LNCAP (cell line): Measurements from ENCODE around the gene XPNPEP3.

Source experiments
- TF ChIP-seq, protein P1 (sequence below): fragments of 450-650 bp; IDR thresholded peaks from 2 replicates; pipeline ENCODE4 v1.5.1; 2017; ENCODE audit warnings: mild to moderate bottlenecking

XPNPEP3 gene

DNA sequence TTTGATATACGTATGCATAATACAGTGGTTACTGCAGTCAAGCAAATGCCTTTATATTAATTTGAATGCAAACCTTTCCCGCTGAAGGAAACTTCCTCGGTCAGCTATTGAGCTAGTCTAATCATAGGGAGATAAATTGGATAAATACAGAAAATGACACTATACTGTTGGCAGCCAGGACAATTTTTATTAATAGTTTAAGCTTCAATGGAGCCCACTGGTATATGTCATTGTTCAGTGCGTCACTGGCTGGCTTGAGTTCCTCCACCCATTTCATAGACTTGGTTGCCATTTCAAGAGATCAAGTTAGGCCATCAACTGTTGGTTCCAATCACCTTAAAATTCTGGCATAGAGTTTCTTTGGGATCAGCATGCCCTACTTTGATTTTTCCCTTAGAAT is 37.5 kb downstream of the XPNPEP3 start:
- TF ChIP-seq, protein P1, sequence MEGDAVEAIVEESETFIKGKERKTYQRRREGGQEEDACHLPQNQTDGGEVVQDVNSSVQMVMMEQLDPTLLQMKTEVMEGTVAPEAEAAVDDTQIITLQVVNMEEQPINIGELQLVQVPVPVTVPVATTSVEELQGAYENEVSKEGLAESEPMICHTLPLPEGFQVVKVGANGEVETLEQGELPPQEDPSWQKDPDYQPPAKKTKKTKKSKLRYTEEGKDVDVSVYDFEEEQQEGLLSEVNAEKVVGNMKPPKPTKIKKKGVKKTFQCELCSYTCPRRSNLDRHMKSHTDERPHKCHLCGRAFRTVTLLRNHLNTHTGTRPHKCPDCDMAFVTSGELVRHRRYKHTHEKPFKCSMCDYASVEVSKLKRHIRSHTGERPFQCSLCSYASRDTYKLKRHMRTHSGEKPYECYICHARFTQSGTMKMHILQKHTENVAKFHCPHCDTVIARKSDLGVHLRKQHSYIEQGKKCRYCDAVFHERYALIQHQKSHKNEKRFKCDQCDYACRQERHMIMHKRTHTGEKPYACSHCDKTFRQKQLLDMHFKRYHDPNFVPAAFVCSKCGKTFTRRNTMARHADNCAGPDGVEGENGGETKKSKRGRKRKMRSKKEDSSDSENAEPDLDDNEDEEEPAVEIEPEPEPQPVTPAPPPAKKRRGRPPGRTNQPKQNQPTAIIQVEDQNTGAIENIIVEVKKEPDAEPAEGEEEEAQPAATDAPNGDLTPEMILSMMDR: no peak

DNA sequence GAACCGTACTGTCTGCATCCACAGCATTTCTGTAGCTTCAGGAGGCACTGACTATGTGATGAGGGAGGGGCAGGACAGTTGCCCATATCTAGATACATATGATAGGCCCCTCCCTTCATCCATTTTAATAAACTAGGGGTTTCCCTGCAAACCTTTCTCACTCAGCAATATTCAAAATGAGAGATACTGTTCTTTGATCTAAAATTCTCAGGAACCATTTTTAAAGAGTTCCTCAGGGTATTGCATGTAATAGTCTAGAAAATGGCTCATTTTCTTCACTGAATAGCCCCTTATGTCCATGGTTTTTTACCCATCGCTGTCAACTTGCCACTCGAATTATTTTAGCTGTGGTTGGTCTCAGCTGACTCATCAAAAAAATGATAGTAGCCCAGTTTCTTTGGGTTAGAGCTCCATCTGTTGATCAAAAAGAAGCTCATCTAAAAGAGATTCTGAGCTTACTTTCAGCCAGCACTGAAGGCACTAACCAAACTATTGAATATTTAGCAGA is 42.0 kb downstream of the XPNPEP3 start:
- TF ChIP-seq, protein P1: peak; percentile 60; the same call in 1 of the 2 replicates

DNA sequence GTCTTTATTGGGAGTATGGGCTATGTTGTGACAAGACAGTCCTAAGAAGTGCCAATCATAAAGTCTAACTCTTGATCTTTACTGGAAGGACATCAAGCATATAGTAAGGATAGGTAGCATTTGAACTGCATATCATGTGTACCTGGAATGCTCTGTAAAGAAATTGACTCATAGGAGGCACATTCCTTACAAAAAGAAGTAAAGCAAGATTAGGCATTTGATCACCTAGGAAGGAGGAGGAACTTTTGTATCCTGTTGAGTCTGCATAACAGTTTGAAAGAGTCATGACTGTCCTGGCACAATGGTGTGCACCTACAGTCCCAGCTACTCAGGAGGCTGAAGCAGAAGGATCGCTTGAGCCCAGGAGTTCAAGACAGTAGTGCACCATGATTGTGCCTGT is 47.2 kb downstream of the XPNPEP3 start:
- TF ChIP-seq, protein P1: no peak

DNA sequence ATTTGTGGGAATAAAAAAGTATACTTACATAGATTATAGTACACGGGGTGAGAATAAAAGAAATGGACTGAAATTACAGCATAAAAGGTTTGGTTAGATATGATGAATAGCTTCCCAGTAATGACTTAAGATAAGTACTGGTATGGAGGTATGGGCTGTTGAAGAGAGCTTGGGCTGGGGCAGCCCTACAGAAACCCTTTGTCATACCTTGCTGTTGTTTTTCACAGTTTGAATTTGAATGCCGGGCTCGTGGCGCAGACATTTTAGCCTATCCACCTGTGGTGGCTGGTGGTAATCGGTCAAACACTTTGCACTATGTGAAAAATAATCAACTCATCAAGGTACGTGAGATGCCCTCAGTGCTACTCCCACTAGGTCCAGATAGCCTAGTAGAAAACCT is 51.9 kb downstream of the XPNPEP3 start:
- TF ChIP-seq, protein P1: no peak

DNA sequence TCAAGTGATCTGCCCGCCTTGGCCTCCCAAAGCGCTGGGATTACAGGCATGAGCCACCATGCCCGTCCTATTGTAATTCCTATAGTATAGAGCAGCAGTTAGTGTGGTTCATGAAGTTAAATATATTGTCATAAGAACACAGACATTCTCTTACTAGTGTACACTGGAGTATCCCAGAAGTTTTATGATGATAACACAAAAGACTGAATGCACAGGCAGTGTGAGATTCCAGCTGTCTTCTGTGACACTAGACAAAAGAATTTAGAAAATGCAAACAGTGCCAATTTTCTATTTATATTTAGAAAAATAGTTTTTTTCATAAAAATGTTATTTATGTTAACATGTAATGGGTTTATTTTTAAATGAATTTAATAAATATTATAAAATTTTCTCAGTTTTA is 54.8 kb downstream of the XPNPEP3 start:
- TF ChIP-seq, protein P1: no peak

DNA sequence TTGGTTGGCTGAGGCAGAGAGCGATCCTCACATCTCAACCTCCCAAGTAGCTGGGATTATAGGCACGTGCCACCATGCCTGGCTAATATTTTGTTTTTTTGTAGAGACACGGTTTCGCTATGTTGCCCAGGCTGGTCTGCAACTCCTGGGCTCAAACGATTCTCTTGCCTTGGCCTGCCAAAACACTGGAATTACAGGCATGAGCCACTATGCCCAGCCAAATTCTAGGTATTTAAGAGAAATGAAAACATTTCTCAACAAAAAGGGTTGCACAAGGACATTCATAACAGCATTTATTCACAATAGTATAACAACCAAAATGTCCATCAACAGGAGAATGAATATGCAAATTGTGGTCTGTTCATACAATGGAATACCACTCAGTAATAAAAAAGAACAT is 62.5 kb downstream of the XPNPEP3 start:
- TF ChIP-seq, protein P1: no peak

DNA sequence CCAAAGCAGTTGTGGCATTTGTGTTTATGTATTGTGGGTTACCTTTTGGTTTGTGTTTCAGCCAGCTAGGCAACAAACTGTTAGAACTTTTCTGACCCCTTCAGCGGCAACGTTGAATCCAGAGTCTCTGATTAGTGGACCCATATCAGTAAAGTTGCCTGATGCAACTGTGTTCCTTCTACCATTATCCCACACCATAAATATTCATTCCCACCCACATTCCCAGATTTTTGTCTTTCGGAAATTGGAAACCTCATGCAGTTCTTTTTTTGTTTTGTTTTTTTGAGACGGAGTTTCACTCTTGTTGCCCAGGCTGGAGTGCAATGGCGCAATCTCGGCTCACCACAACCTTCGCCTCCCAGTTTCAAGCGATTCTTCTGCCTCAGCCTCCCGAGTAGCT is 63.6 kb downstream of the XPNPEP3 start:
- TF ChIP-seq, protein P1: no peak
